Measurements from ENCODE around the gene EPB42.
"Not testable (repeated sequence)": the region's sequence is repeated elsewhere in the genome, so short reads cannot be mapped to it uniquely, and the experiment has no call there.

The EPB42 gene

GRCh38 chr15:43211224-43211735, 9.5 kb downstream of the EPB42 start:
- peaks cover 14% of the 10 kb centered on the region for H3K27me3 Mint-ChIP-seq
- no peaks in the 10 kb centered on the region for H3K4me1 Mint-ChIP-seq (ENCODE audit: low read depth)
- H3K4me3 Mint-ChIP-seq, result no peak overlapping the region
- no peaks in the 10 kb centered on the region for H3K9me3 Mint-ChIP-seq
- no peak for DNase-seq
- no peaks in the 10 kb centered on the region for H3K36me3 Mint-ChIP-seq (ENCODE audit: low read depth)
- no peak overlapping the region for H3K27ac Mint-ChIP-seq

GRCh38 chr15:43210807-43211206, 10.0 kb downstream of the EPB42 start:
- Mint-ChIP-seq H3K36me3 (ENCODE audit: low read depth) (no peaks in the 10 kb centered on the region), H3K4me1 (ENCODE audit: low read depth) (no peaks in the 10 kb centered on the region), H3K27me3 (peaks cover 14% of the 10 kb centered on the region), H3K4me3 (no peak overlapping the region), H3K9me3 (no peaks in the 10 kb centered on the region), H3K27ac (no peak overlapping the region)
- no peak for DNase-seq

- no peak overlapping the region for H3K4me3 Mint-ChIP-seq
These were observed 10.6 kb downstream of the EPB42 start for GRCh38 chr15:43210172-43210745.

GRCh38 chr15:43209059-43209824, 11.6 kb downstream of the EPB42 start:
- Mint-ChIP-seq H3K27me3 (peaks cover 14% of the 10 kb centered on the region), H3K27ac (no peak overlapping the region), H3K36me3 (ENCODE audit: low read depth) (no peaks in the 10 kb centered on the region), H3K4me3 (no peak overlapping the region), H3K4me1 (ENCODE audit: low read depth) (peaks cover 4% of the 10 kb centered on the region), H3K9me3 (no peaks in the 10 kb centered on the region)
- DNase-seq, result no peak

More at GRCh38 chr15:43210172-43210745, 10.6 kb downstream of the EPB42 start:
- Mint-ChIP-seq H3K9me3 (no peaks in the 10 kb centered on the region), H3K36me3 (ENCODE audit: low read depth) (no peaks in the 10 kb centered on the region), H3K27me3 (peaks cover 14% of the 10 kb centered on the region), H3K27ac (no peak overlapping the region), H3K4me1 (ENCODE audit: low read depth) (no peaks in the 10 kb centered on the region)
- DNase-seq, result no peak

GRCh38 chr15:43208052-43209002, 12.5 kb downstream of the EPB42 start:
- Mint-ChIP-seq H3K27me3 (peaks cover 14% of the 10 kb centered on the region), H3K36me3 (ENCODE audit: low read depth) (no peaks in the 10 kb centered on the region), H3K9me3 (no peaks in the 10 kb centered on the region), H3K27ac (no peak overlapping the region), H3K4me3 (no peak overlapping the region), H3K4me1 (ENCODE audit: low read depth) (peaks cover 6% of the 10 kb centered on the region)
- DNase-seq, result no peak

- H3K27ac Mint-ChIP-seq, result no peak overlapping the region
- H3K27me3 Mint-ChIP-seq, result peaks cover 14% of the 10 kb centered on the region
- no peak overlapping the region for H3K4me3 Mint-ChIP-seq
- no peaks in the 10 kb centered on the region for H3K9me3 Mint-ChIP-seq
- H3K4me1 Mint-ChIP-seq (ENCODE audit: low read depth), result peaks cover 6% of the 10 kb centered on the region
- no peak for DNase-seq
- H3K36me3 Mint-ChIP-seq (ENCODE audit: low read depth), result no peaks in the 10 kb centered on the region
These were observed 13.8 kb downstream of the EPB42 start for GRCh38 chr15:43207024-43207423.

- H3K36me3 Mint-ChIP-seq (ENCODE audit: low read depth), result no peaks in the 10 kb centered on the region
- no peak overlapping the region for H3K4me3 Mint-ChIP-seq
These were observed 14.8 kb downstream of the EPB42 start for GRCh38 chr15:43206054-43206453.

GRCh38 chr15:43204016-43204901, 16.6 kb downstream of the EPB42 start:
- Mint-ChIP-seq H3K9me3 (no peaks in the 10 kb centered on the region), H3K27ac (no peak overlapping the region), H3K4me3 (no peak overlapping the region), H3K36me3 (ENCODE audit: low read depth) (peaks cover 2% of the 10 kb centered on the region), H3K27me3 (peaks cover 10% of the 10 kb centered on the region), H3K4me1 (ENCODE audit: low read depth) (peaks cover 10% of the 10 kb centered on the region)
- peak; percentile 59 for DNase-seq

More at GRCh38 chr15:43206054-43206453, 14.8 kb downstream of the EPB42 start:
- Mint-ChIP-seq H3K27me3 (peaks cover 14% of the 10 kb centered on the region), H3K27ac (no peak overlapping the region), H3K9me3 (no peaks in the 10 kb centered on the region), H3K4me1 (ENCODE audit: low read depth) (peaks cover 6% of the 10 kb centered on the region)
- DNase-seq, result no peak

- no peak for DNase-seq
- peaks cover 36% of the 10 kb centered on the region for H3K36me3 Mint-ChIP-seq (ENCODE audit: low read depth)
- no peak overlapping the region for H3K27ac Mint-ChIP-seq
- H3K4me3 Mint-ChIP-seq, result no peak overlapping the region
- peaks cover 10% of the 10 kb centered on the region for H3K4me1 Mint-ChIP-seq (ENCODE audit: low read depth)
- no peaks in the 10 kb centered on the region for H3K27me3 Mint-ChIP-seq
- H3K9me3 Mint-ChIP-seq, result peaks cover 2% of the 10 kb centered on the region
These were observed 20.8 kb downstream of the EPB42 start for GRCh38 chr15:43199945-43200488.

GRCh38 chr15:43198992-43199391, 21.8 kb downstream of the EPB42 start:
- no peak overlapping the region for H3K4me3 Mint-ChIP-seq
- peaks cover 2% of the 10 kb centered on the region for H3K9me3 Mint-ChIP-seq
- H3K36me3 Mint-ChIP-seq (ENCODE audit: low read depth), result peaks cover 45% of the 10 kb centered on the region

GRCh38 chr15:43198556-43198955, 22.3 kb downstream of the EPB42 start:
- H3K27ac Mint-ChIP-seq; H3K4me3 Mint-ChIP-seq; H3K27me3 Mint-ChIP-seq; H3K9me3 Mint-ChIP-seq; DNase-seq; H3K4me1 Mint-ChIP-seq (ENCODE audit: low read depth): not testable (repeated sequence)
- H3K36me3 Mint-ChIP-seq (ENCODE audit: low read depth), result peaks cover 47% of the 10 kb centered on the region

More at GRCh38 chr15:43198992-43199391, 21.8 kb downstream of the EPB42 start:
- DNase-seq, result no peak
- Mint-ChIP-seq H3K27me3 (no peaks in the 10 kb centered on the region), H3K27ac (no peak overlapping the region), H3K4me1 (ENCODE audit: low read depth) (peaks cover 5% of the 10 kb centered on the region)

- not testable (repeated sequence) for H3K27ac Mint-ChIP-seq; H3K4me1 Mint-ChIP-seq (ENCODE audit: low read depth); H3K4me3 Mint-ChIP-seq; H3K9me3 Mint-ChIP-seq; DNase-seq; H3K27me3 Mint-ChIP-seq
- H3K36me3 Mint-ChIP-seq (ENCODE audit: low read depth), result peaks cover 55% of the 10 kb centered on the region
These were observed 23.0 kb downstream of the EPB42 start for GRCh38 chr15:43197773-43198172.

- H3K27me3 Mint-ChIP-seq, result no peaks in the 10 kb centered on the region
- H3K9me3 Mint-ChIP-seq, result peaks cover 2% of the 10 kb centered on the region
- peaks cover 63% of the 10 kb centered on the region for H3K36me3 Mint-ChIP-seq (ENCODE audit: low read depth)
- peaks cover 7% of the 10 kb centered on the region for H3K4me1 Mint-ChIP-seq (ENCODE audit: low read depth)
- no peak overlapping the region for H3K4me3 Mint-ChIP-seq
- no peak for DNase-seq
- H3K27ac Mint-ChIP-seq, result no peak overlapping the region
These were observed 23.9 kb downstream of the EPB42 start for GRCh38 chr15:43196760-43197548.
